Small intestine (tissue), 7 donors: ENCODE results near the gene UPF1. TPM values are rescaled to one million over a fixed set of nuclear protein-coding genes. Genes with fewer than 3 reads are reported as not detected.
A peak's percentile ranks its signal among the peaks of the same experiment; 100 is the strongest.

Source experiments
- DNase-seq, 2 donors: peaks; one replicate each; pipeline versions ENCODE4 v3.0.0 to v3.0.0-alpha.2; 2013
- FAIRE-seq: peaks from 2 replicates; lab custom pipeline; 2012; peaks lifted over from hg19 to GRCh38; lab: Jason Lieb, UNC
- H3K27ac ChIP-seq, 3 donors: one replicate each; pipeline ENCODE4 v1.5.1; 2013; ENCODE audit warnings: low read length in 2 of 3, mild to moderate bottlenecking in 2 of 3, control low read depth in 1 of 3, inconsistent platforms in 1 of 3, low read depth in 1 of 3, moderate library complexity in 1 of 3
- H3K27me3 ChIP-seq, 3 donors: one replicate each; pipeline ENCODE4 v1.6.1; 2013; ENCODE audit warnings: low read length in 3 of 3, inconsistent platforms in 1 of 3; ENCODE audit not compliant: control insufficient read depth in 3 of 3, insufficient read depth in 3 of 3
- H3K36me3 ChIP-seq, 3 donors: one replicate each; pipeline ENCODE4 v1.6.1; 2013; ENCODE audit warnings: low read length in 3 of 3, inconsistent platforms in 1 of 3, low read depth in 1 of 3, mild to moderate bottlenecking in 1 of 3, moderate library complexity in 1 of 3; ENCODE audit not compliant: control insufficient read depth in 3 of 3, insufficient read depth in 2 of 3
- H3K4me1 ChIP-seq, 3 donors: one replicate each; pipeline ENCODE4 v1.6.1; 2013; ENCODE audit warnings: low read length in 2 of 3, inconsistent platforms in 1 of 3, low read depth in 1 of 3, mild to moderate bottlenecking in 1 of 3, moderate library complexity in 1 of 3; ENCODE audit not compliant: control insufficient read depth in 3 of 3, insufficient read depth in 2 of 3
- H3K4me3 ChIP-seq, 3 donors: one replicate each; pipeline ENCODE4 v1.5.1; 2013; ENCODE audit warnings: low read length in 3 of 3, control low read depth in 1 of 3, inconsistent platforms in 1 of 3, low read depth in 1 of 3, mild to moderate bottlenecking in 1 of 3, moderate library complexity in 1 of 3
- H3K9me3 ChIP-seq, 2 donors: one replicate each; pipeline ENCODE4 v1.6.1; 2013; ENCODE audit warnings: low read depth in 1 of 2, low read length in 1 of 2; ENCODE audit not compliant: control insufficient read depth in 2 of 2, insufficient read depth in 1 of 2
- WGBS, 3 donors: extraction: QIAGEN DNeasy Blood & Tissue Kit; methylation state at CpG; one replicate each; pipeline ENCODE4 v1.1.7; 2013; 5-methylcytosine and 5-hydroxymethylcytosine counted together
- polyA plus RNA-seq, 4 donors: library from polyadenylated mRNA; stranded (reverse) in 3 of 4; unstranded in 1 of 4; fragments of 200-250 nt in 3 of 4; fragments of 120-200 nt in 1 of 4; gene quantifications; one replicate each; pipeline versions ENCODE4 v1.2.1 to v1.2.3, GENCODE V29; 2013
- donor health status: healthy with polysubstance abuse.
- donor health status: control.
- donor health status: control.
- donor health status: Bipolar disorder and iron deficiency.
- donor health status: healthy.

The UPF1 gene
- polyA plus RNA-seq, 4 donors = 37.6 to 55.1 (median 41.8) TPM

- FAIRE-seq (no peak), DNase-seq (peak; percentile 68 to 83)
- H3K27ac ChIP-seq = peak overlapping the region in 1 of 3 donors; percentile 10
- no peaks in the 10 kb centered on the region for H3K27me3 ChIP-seq
- WGBS, 3 donors = 49 to 60% (median 58%) methylated on average over 17 to 19 of the region's 19 CpGs
- no peak overlapping the region for H3K4me3 ChIP-seq
- no peaks in the 10 kb centered on the region for H3K9me3 ChIP-seq
- H3K36me3 ChIP-seq = peaks cover 9 to 75% (median 11%) of the 10 kb centered on the region in 3 donors
- H3K4me1 ChIP-seq = peaks cover 0 to 9% (median 4%) of the 10 kb centered on the region in 3 donors
These were observed 15.2 kb downstream of the UPF1 start for GRCh38 chr19:18846862-18847548.

- FAIRE-seq = no peak
- H3K27ac ChIP-seq = peak overlapping the region in 2 of 3 donors; percentile 19 to 73
- DNase-seq = no peak
- peaks cover 15 to 83% (median 19%) of the 10 kb centered on the region in 3 donors for H3K36me3 ChIP-seq
- whole genome bisulfite sequencing, 3 donors = 75 to 90% (median 82%) methylated on average over 24 of the region's 24 CpGs
- H3K4me1 ChIP-seq = peaks cover 0 to 9% (median 4%) of the 10 kb centered on the region in 3 donors
- no peak overlapping the region for H3K4me3 ChIP-seq
- no peaks in the 10 kb centered on the region for H3K27me3 ChIP-seq
- no peaks in the 10 kb centered on the region for H3K9me3 ChIP-seq
These were observed 16.0 kb downstream of the UPF1 start for GRCh38 chr19:18847549-18848463.

- Histone ChIP-seq H3K27me3 (no peaks in the 10 kb centered on the region), H3K4me3 (no peak overlapping the region), H3K36me3 (peaks cover 18 to 89% (median 26%) of the 10 kb centered on the region in 3 donors), H3K4me1 (peaks cover 0 to 6% (median 0%) of the 10 kb centered on the region in 3 donors), H3K9me3 (no peaks in the 10 kb centered on the region), H3K27ac (peak overlapping the region; percentile 13 to 61 (median 30))
- 66 to 88% (median 79%) methylated on average over 23 of the region's 23 CpGs for WGBS, 3 donors
- DNase-seq (no peak), FAIRE-seq (no peak)
These were observed 17.3 kb downstream of the UPF1 start for GRCh38 chr19:18848878-18849661.

- no peak for FAIRE-seq
- 59 to 74% (median 65%) methylated on average over 16 of the region's 16 CpGs for WGBS, 3 donors
- H3K27me3 ChIP-seq = no peaks in the 10 kb centered on the region
- DNase-seq = no peak
- peaks cover 0 to 6% (median 0%) of the 10 kb centered on the region in 3 donors for H3K4me1 ChIP-seq
- peak overlapping the region in 2 of 3 donors; percentile 30 to 61 for H3K27ac ChIP-seq
- H3K36me3 ChIP-seq = peaks cover 18 to 92% (median 29%) of the 10 kb centered on the region in 3 donors
- H3K9me3 ChIP-seq = no peaks in the 10 kb centered on the region
- no peak overlapping the region for H3K4me3 ChIP-seq
These were observed 18.2 kb downstream of the UPF1 start for GRCh38 chr19:18849838-18850400.

GRCh38 chr19:18850471-18851375 is 19.0 kb downstream of the UPF1 start:
- Histone ChIP-seq H3K4me1 (peaks cover 0 to 6% (median 0%) of the 10 kb centered on the region in 3 donors), H3K27me3 (no peaks in the 10 kb centered on the region), H3K9me3 (no peaks in the 10 kb centered on the region), H3K4me3 (no peak overlapping the region), H3K27ac (no peak overlapping the region), H3K36me3 (peaks cover 22 to 92% (median 34%) of the 10 kb centered on the region in 3 donors)
- no peak for FAIRE-seq
- WGBS, 3 donors = 86 to 89% (median 88%) methylated on average over 26 to 27 of the region's 27 CpGs
- no peak for DNase-seq

- FAIRE-seq (no peak), DNase-seq (no peak)
- 93 to 95% (median 93%) methylated on average over 30 to 31 of the region's 31 CpGs for WGBS, 3 donors
- H3K27ac ChIP-seq = no peak overlapping the region
- no peaks in the 10 kb centered on the region for H3K27me3 ChIP-seq
- H3K9me3 ChIP-seq = no peaks in the 10 kb centered on the region
- H3K4me3 ChIP-seq = no peak overlapping the region
- H3K36me3 ChIP-seq = peaks cover 26 to 95% (median 36%) of the 10 kb centered on the region in 3 donors
- H3K4me1 ChIP-seq = peaks cover 0 to 5% (median 0%) of the 10 kb centered on the region in 3 donors
These were observed 20.0 kb downstream of the UPF1 start for GRCh38 chr19:18851673-18852325.

- DNase-seq (no peak), FAIRE-seq (no peak)
- Histone ChIP-seq H3K27me3 (no peaks in the 10 kb centered on the region), H3K36me3 (peaks cover 33 to 98% (median 38%) of the 10 kb centered on the region in 3 donors), H3K9me3 (no peaks in the 10 kb centered on the region), H3K4me1 (no peaks in the 10 kb centered on the region), H3K27ac (no peak overlapping the region), H3K4me3 (no peak overlapping the region)
- WGBS, 3 donors = 87 to 90% (median 88%) methylated on average over 12 of the region's 12 CpGs
These were observed 20.9 kb downstream of the UPF1 start for GRCh38 chr19:18852648-18853047.
